T-helper 2 cell treated with Interferon-gamma antibody and Interleukin-4, amounts not matched to agents 100 ng/mL and 5 ng/mL, for 36 hours (primary cell): Measurements from ENCODE around the gene CHERP. TPM values are rescaled to one million over a fixed set of nuclear protein-coding genes. Genes with fewer than 3 reads are reported as not detected.
"Not testable (repeated sequence)": the region's sequence is repeated elsewhere in the genome, so short reads cannot be mapped to it uniquely, and the experiment has no call there.

Source experiments
- intact Hi-C: fragments of 100-400 bp; cut with micrococcal nuclease; formaldehyde crosslinking; loops from one replicate; pipeline ENCODE4 v1.15.1; 2023
- total RNA-seq: library from RNA; stranded (reverse); gene quantifications from 2 replicates; pipeline ENCODE4 v1.2.3, GENCODE V29; 2022

CHERP gene
- total RNA-seq, 1 donor from 2014 or later: 73.5 TPM

GRCh38 chr19:16522559-16523377 is 19.5 kb downstream of the CHERP start:
- intact Hi-C loops: no loop called here

- intact Hi-C loops: no loop called here
These were observed 20.4 kb downstream of the CHERP start for GRCh38 chr19:16521715-16522289.

GRCh38 chr19:16520986-16521624 is 21.1 kb downstream of the CHERP start:
- intact Hi-C loops: no loop called here

- intact Hi-C loops: no loop called here
These were observed 21.9 kb downstream of the CHERP start for GRCh38 chr19:16520074-16520973.

GRCh38 chr19:16519230-16519687 is 23.0 kb downstream of the CHERP start:
- intact Hi-C loops: no loop called here

GRCh38 chr19:16518483-16519229 is 23.6 kb downstream of the CHERP start:
- intact Hi-C loops: no loop called here

- intact Hi-C loops: no loop called here
These were observed 24.2 kb downstream of the CHERP start for GRCh38 chr19:16518061-16518460.

- intact Hi-C loops: no loop called here
These were observed 25.2 kb downstream of the CHERP start for GRCh38 chr19:16516923-16517610.

- intact Hi-C loops: no loop called here
These were observed 25.9 kb downstream of the CHERP start for GRCh38 chr19:16516381-16516780.

GRCh38 chr19:16514383-16515019 is 27.7 kb downstream of the CHERP start:
- intact Hi-C loops: no loop called here

- intact Hi-C loops: not testable (repeated sequence)
These were observed 29.6 kb downstream of the CHERP start for GRCh38 chr19:16512611-16513010.

- intact Hi-C loops: no loop called here
These were observed 32.8 kb downstream of the CHERP start for GRCh38 chr19:16509141-16510061.

GRCh38 chr19:16508546-16508945 is 33.7 kb downstream of the CHERP start:
- intact Hi-C loops: no loop called here

GRCh38 chr19:16506961-16507360 is 35.3 kb downstream of the CHERP start:
- intact Hi-C loops: no loop called here

- intact Hi-C loops: not testable (repeated sequence)
These were observed 36.1 kb downstream of the CHERP start for GRCh38 chr19:16506161-16506560.

GRCh38 chr19:16504271-16504670 is 38.0 kb downstream of the CHERP start:
- intact Hi-C loops: no loop called here

GRCh38 chr19:16497837-16498236 is 44.4 kb downstream of the CHERP start:
- intact Hi-C loops: loop anchor here (2.0 kb wide), 2 partner anchors 25 to 131 kb away; partner anchors contain the start of gene MED26

- intact Hi-C loops: loop anchor here (2.0 kb wide), 2 partner anchors 24 to 132 kb away; partner anchors contain the start of gene MED26
These were observed 45.2 kb downstream of the CHERP start for GRCh38 chr19:16497042-16497441.
